HG02571 (cell line): ENCODE data around the gene FANK1.
"Not testable (repeated sequence)": the region's sequence is repeated elsewhere in the genome, so short reads cannot be mapped to it uniquely, and the experiment has no call there.

Experiments
- ATAC-seq: cut with Tn5 transposase; IDR thresholded peaks from one replicate; pipeline ENCODE4 v1.9.1; 2021; ENCODE audit warnings: mild to moderate bottlenecking, moderate library complexity; ENCODE audit not compliant: unreplicated experiment

The FANK1 gene

GRCh38 chr10:125926247-125926646 lies 29.9 kb downstream of the FANK1 start:
- no peak for ATAC-seq

- not testable (repeated sequence) for ATAC-seq
Measured at GRCh38 chr10:125927265-125927664, 30.9 kb downstream of the FANK1 start.

- ATAC-seq, result no peak
Measured at GRCh38 chr10:125928928-125929585, 32.7 kb downstream of the FANK1 start.

GRCh38 chr10:125929618-125930017 lies 33.3 kb downstream of the FANK1 start:
- no peak for ATAC-seq

- ATAC-seq, result no peak
Measured at GRCh38 chr10:125933693-125934092, 37.3 kb downstream of the FANK1 start.

- ATAC-seq, result no peak
Measured at GRCh38 chr10:125936331-125936730, 40.0 kb downstream of the FANK1 start.

GRCh38 chr10:125940515-125940914 lies 44.2 kb downstream of the FANK1 start:
- ATAC-seq, result no peak

GRCh38 chr10:125951290-125951689 lies 54.9 kb downstream of the FANK1 start:
- ATAC-seq, result no peak

- no peak for ATAC-seq
Measured at GRCh38 chr10:125953778-125954385, 57.5 kb downstream of the FANK1 start.

- ATAC-seq, result no peak
Measured at GRCh38 chr10:125955766-125956165, 59.4 kb downstream of the FANK1 start.

- ATAC-seq, result no peak
Measured at GRCh38 chr10:125961743-125962142, 65.4 kb downstream of the FANK1 start.

- ATAC-seq, result no peak
Measured at GRCh38 chr10:125962200-125962599, 65.8 kb downstream of the FANK1 start.

- no peak for ATAC-seq
Measured at GRCh38 chr10:125964558-125964957, 68.2 kb downstream of the FANK1 start.

- ATAC-seq, result no peak
Measured at GRCh38 chr10:125967533-125967932, 71.2 kb downstream of the FANK1 start.

GRCh38 chr10:125970077-125970630 lies 73.8 kb downstream of the FANK1 start:
- not testable (repeated sequence) for ATAC-seq

- ATAC-seq, result no peak
Measured at GRCh38 chr10:125976960-125977605, 80.7 kb downstream of the FANK1 start.

- ATAC-seq, result no peak
Measured at GRCh38 chr10:125979976-125980375, 83.6 kb downstream of the FANK1 start.

- no peak for ATAC-seq
Measured at GRCh38 chr10:125980521-125981035, 84.2 kb downstream of the FANK1 start.

GRCh38 chr10:125982260-125982948 lies 86.0 kb downstream of the FANK1 start:
- ATAC-seq, result peak; percentile 61

GRCh38 chr10:125983161-125983560 lies 86.8 kb downstream of the FANK1 start:
- no peak for ATAC-seq

GRCh38 chr10:125983656-125984055 lies 87.3 kb downstream of the FANK1 start:
- no peak for ATAC-seq
